HepG2 (cell line): ENCODE results near the gene CHKB. TPM values are rescaled to one million over a fixed set of nuclear protein-coding genes. Genes with fewer than 3 reads are reported as not detected.

Experiments
- DMTF1 ChIP-seq: sonication (generic); formaldehyde crosslinking; IDR thresholded peaks from 2 replicates; pipeline ENCODE4 v1.4.0; 2020; ENCODE audit warnings: mild to moderate bottlenecking, missing genetic modification reagents
- ERF ChIP-seq: IDR thresholded peaks from 2 replicates; pipeline ENCODE4 v1.6.1; 2018; ENCODE audit warnings: missing biosample characterization, missing genetic modification reagents
- HNF4A ChIP-seq: sonication (generic); formaldehyde crosslinking; IDR thresholded peaks from 2 replicates; pipeline ENCODE4 v1.4.0; 2020; ENCODE audit warnings: missing genetic modification reagents
- HNF4G ChIP-seq, 2 experiments: sonication (generic) in 1 of 2; formaldehyde crosslinking in 1 of 2; IDR thresholded peaks; 2 replicates each; pipeline versions ENCODE4 v1.4.0 to v1.6.1; 2011 to 2020; ENCODE audit warnings: borderline replicate concordance in 2 of 2, low read depth in 2 of 2, mild to moderate bottlenecking in 2 of 2, low read length in 1 of 2, missing genetic modification reagents in 1 of 2, moderate library complexity in 1 of 2
- MXD4 ChIP-seq: IDR thresholded peaks from 2 replicates; pipeline ENCODE4 v1.6.1; 2016; ENCODE audit warnings: mild to moderate bottlenecking, missing biosample characterization, missing genetic modification reagents
- SPEN ChIP-seq: sonication (generic); formaldehyde crosslinking; IDR thresholded peaks from 2 replicates; pipeline ENCODE4 v1.5.1; 2020; ENCODE audit warnings: low read depth, mild to moderate bottlenecking, missing genetic modification reagents
- TAF15 ChIP-seq: fragments of 200-400 bp; formaldehyde crosslinking; IDR thresholded peaks from one replicate; pipeline ENCODE4 v1.6.1; 2018; ENCODE audit warnings: mild to moderate bottlenecking, low read depth, low read length; ENCODE audit not compliant: poor library complexity, severe bottlenecking
- TBX2 ChIP-seq: sonication (generic); formaldehyde crosslinking; IDR thresholded peaks from 2 replicates; pipeline ENCODE4 v1.5.0; 2020; ENCODE audit warnings: missing genetic modification reagents, mild to moderate bottlenecking, borderline replicate concordance
- ZBTB26 ChIP-seq: IDR thresholded peaks from 2 replicates; pipeline ENCODE4 v1.6.1; 2016; ENCODE audit warnings: missing compliant biosample characterization, missing genetic modification reagents, borderline replicate concordance
- ZFP91 ChIP-seq: sonication (generic); formaldehyde crosslinking; IDR thresholded peaks from 2 replicates; pipeline ENCODE4 v1.9.0; 2022; ENCODE audit warnings: missing genetic modification reagents, mild to moderate bottlenecking, borderline replicate concordance
- ZNF235 ChIP-seq: sonication (generic); formaldehyde crosslinking; IDR thresholded peaks from 2 replicates; pipeline ENCODE4 v1.8.1; 2023; ENCODE audit warnings: mild to moderate bottlenecking, missing genetic modification reagents, borderline replicate concordance
- ZNF282 ChIP-seq: fragments of 450-650 bp; IDR thresholded peaks from 2 replicates; pipeline ENCODE4 v1.6.1; 2018; ENCODE audit not compliant: partially characterized antibody
- ZNF562 ChIP-seq: sonication (generic); formaldehyde crosslinking; IDR thresholded peaks from 2 replicates; pipeline ENCODE4 v1.8.0; 2022; ENCODE audit warnings: missing genetic modification reagents, borderline replicate concordance
- ZNF652 ChIP-seq: IDR thresholded peaks from 2 replicates; pipeline ENCODE4 v1.6.1; 2016; ENCODE audit warnings: low read depth, borderline replicate concordance
- polyA plus RNA-seq, 8 experiments: library from polyadenylated mRNA; depleted of rRNA in 3 of 8; stranded (reverse) in 7 of 8; unstranded in 1 of 8; fragments of >200 nt; fragmentation: Illumina TruSeq in 4 of 8; extraction: Trizol in 4 of 8; gene quantifications; 2 replicates each; pipeline versions ENCODE4 v1.2.1 to v1.2.3, GENCODE V29; 2011 to 2016; ENCODE audit warnings: low read depth in 4 of 8, missing spikeins in 1 of 8, mixed read lengths in 1 of 8; ENCODE audit not compliant: insufficient read depth in 1 of 8
- total RNA-seq, 5 experiments: library from RNA; depleted of rRNA; stranded (reverse); fragments of >200 nt; fragmentation: Illumina TruSeq; extraction: Trizol; gene quantifications; 2 replicates each; pipeline ENCODE4 v1.2.3, GENCODE V29; 2016; ENCODE audit warnings: low read depth in 1 of 5
- TF ChIP-seq, protein P1 (sequence below): sonication (generic); formaldehyde crosslinking; IDR thresholded peaks from 2 replicates; pipeline ENCODE4 v1.4.0; 2020; ENCODE audit warnings: low read depth, missing genetic modification reagents
- TF ChIP-seq, protein P2 (sequence below): sonication (generic); formaldehyde crosslinking; conservative IDR thresholded peaks from 2 replicates; pipeline ENCODE4 v1.5.0; 2020; ENCODE audit warnings: missing genetic modification reagents

Gene CHKB
- total and polyA plus RNA-seq, 2 of the 13 experiments (the other 11 are each of a cell fraction or from before 2014, with no cell fraction given) = 24.5 to 42.7 TPM

- TF ChIP-seq, protein P1, sequence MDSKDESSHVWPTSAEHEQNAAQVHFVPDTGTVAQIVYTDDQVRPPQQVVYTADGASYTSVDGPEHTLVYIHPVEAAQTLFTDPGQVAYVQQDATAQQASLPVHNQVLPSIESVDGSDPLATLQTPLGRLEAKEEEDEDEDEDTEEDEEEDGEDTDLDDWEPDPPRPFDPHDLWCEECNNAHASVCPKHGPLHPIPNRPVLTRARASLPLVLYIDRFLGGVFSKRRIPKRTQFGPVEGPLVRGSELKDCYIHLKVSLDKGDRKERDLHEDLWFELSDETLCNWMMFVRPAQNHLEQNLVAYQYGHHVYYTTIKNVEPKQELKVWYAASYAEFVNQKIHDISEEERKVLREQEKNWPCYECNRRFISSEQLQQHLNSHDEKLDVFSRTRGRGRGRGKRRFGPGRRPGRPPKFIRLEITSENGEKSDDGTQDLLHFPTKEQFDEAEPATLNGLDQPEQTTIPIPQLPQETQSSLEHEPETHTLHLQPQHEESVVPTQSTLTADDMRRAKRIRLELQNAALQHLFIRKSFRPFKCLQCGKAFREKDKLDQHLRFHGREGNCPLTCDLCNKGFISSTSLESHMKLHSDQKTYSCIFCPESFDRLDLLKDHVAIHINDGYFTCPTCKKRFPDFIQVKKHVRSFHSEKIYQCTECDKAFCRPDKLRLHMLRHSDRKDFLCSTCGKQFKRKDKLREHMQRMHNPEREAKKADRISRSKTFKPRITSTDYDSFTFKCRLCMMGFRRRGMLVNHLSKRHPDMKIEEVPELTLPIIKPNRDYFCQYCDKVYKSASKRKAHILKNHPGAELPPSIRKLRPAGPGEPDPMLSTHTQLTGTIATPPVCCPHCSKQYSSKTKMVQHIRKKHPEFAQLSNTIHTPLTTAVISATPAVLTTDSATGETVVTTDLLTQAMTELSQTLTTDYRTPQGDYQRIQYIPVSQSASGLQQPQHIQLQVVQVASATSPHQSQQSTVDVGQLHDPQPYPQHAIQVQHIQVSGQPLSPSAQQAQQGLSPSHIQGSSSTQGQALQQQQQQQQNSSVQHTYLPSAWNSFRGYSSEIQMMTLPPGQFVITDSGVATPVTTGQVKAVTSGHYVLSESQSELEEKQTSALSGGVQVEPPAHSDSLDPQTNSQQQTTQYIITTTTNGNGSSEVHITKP = no peak
- no peak; the same call in 1 of the 2 replicates for TF ChIP-seq ZNF235 (CRISPR knock-in tag)
- TF ChIP-seq SPEN (CRISPR knock-in tag) = 0 out of 2 replicates have a peak, but pooled peaks have one; percentile 73
- no peak for TF ChIP-seq ZNF652
- no peak for TF ChIP-seq ZBTB26 (CRISPR knock-in tag)
- TF ChIP-seq, protein P2, sequence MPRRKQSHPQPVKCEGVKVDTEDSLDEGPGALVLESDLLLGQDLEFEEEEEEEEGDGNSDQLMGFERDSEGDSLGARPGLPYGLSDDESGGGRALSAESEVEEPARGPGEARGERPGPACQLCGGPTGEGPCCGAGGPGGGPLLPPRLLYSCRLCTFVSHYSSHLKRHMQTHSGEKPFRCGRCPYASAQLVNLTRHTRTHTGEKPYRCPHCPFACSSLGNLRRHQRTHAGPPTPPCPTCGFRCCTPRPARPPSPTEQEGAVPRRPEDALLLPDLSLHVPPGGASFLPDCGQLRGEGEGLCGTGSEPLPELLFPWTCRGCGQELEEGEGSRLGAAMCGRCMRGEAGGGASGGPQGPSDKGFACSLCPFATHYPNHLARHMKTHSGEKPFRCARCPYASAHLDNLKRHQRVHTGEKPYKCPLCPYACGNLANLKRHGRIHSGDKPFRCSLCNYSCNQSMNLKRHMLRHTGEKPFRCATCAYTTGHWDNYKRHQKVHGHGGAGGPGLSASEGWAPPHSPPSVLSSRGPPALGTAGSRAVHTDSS (CRISPR knock-in tag) = no peak
- no peak for TF ChIP-seq DMTF1
- TF ChIP-seq MXD4 = 0 out of 2 replicates have a peak, but pooled peaks have one; percentile 36
- TF ChIP-seq ZNF282 = no peak
- peak; percentile 52; the same call in 1 of the 2 replicates for TF ChIP-seq HNF4G (IDR thresholded peaks at IDR 0.05; ENCODE audit: borderline replicate concordance, low read depth, low read length)
- TF ChIP-seq HNF4G (CRISPR knock-in tag; IDR thresholded peaks at IDR 0.05; ENCODE audit: borderline replicate concordance, low read depth) = no peak; the same call in 1 of the 2 replicates
- TF ChIP-seq TAF15 = no peak
- TF ChIP-seq HNF4A (CRISPR knock-in tag) = peak; percentile 12; the same call in 1 of the 2 replicates
- TF ChIP-seq TBX2 (CRISPR knock-in tag) = peak; percentile 48
- no peak; the same call in none of the 2 replicates for TF ChIP-seq ZFP91 (CRISPR knock-in tag)
- TF ChIP-seq ERF (CRISPR knock-in tag) = 0 out of 2 replicates have a peak, but pooled peaks have one; percentile 34
- TF ChIP-seq ZNF562 (CRISPR knock-in tag) = no peak
Observed at GRCh38 chr22:50529897-50530579, 52.6 kb downstream of the CHKB start, which contains the start of gene TYMP (continued).
